Adrenal gland (tissue), 5 donors: ENCODE data around the gene MGAT5.

Experiments used
- POLR2A ChIP-seq, 2 donors: fragments of 450-650 bp; IDR thresholded peaks; one replicate each; pipeline ENCODE4 v1.6.1; 2017; ENCODE audit warnings: antibody characterized with exemption in 2 of 2, mild to moderate bottlenecking in 2 of 2, moderate library complexity in 1 of 2
- TF ChIP-seq, protein P1 (sequence below), 6 experiments: fragments of 450-650 bp in 4 of 6; fragments of 200-600 bp in 2 of 6; sonication (generic) in 1 of 6; IDR thresholded peaks; 1 replicate in 5 of 6; 2 replicates in 1 of 6; pipeline versions ENCODE4 v1.5.1 to v1.8.0; 2016 to 2021; ENCODE audit warnings: antibody characterized with exemption in 6 of 6, mild to moderate bottlenecking in 2 of 6, moderate library complexity in 1 of 6
- donor health status: DM: no; HTN: no; CAD: no.

GRCh38 chr2:134331081-134331480, 77.2 kb downstream of the MGAT5 start:
- TF ChIP-seq, protein P1, sequence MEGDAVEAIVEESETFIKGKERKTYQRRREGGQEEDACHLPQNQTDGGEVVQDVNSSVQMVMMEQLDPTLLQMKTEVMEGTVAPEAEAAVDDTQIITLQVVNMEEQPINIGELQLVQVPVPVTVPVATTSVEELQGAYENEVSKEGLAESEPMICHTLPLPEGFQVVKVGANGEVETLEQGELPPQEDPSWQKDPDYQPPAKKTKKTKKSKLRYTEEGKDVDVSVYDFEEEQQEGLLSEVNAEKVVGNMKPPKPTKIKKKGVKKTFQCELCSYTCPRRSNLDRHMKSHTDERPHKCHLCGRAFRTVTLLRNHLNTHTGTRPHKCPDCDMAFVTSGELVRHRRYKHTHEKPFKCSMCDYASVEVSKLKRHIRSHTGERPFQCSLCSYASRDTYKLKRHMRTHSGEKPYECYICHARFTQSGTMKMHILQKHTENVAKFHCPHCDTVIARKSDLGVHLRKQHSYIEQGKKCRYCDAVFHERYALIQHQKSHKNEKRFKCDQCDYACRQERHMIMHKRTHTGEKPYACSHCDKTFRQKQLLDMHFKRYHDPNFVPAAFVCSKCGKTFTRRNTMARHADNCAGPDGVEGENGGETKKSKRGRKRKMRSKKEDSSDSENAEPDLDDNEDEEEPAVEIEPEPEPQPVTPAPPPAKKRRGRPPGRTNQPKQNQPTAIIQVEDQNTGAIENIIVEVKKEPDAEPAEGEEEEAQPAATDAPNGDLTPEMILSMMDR (IDR thresholded peaks at IDR 0.05), result no peak
- TF ChIP-seq POLR2A (IDR thresholded peaks at IDR 0.05), result no peak
